Stimulated activated CD8-positive, alpha-beta memory T cell treated with anti-CD3 and anti-CD28 coated beads, Interleukin-4, amount 100 ng/mL, for 4 hours (primary cell): ENCODE data around the gene GPR25.

ENCODE experiments used
- DNase-seq, 2 donors: peaks; one replicate each; pipeline ENCODE4 v3.0.0-alpha.2; 2020; ENCODE audit warnings: low read depth in 2 of 2, low spot score in 1 of 2

Gene GPR25

GRCh38 chr1:200872446-200873115, at the start of gene GPR25:
GPR25 (plus strand) TSS chr1:200872981; CDS start chr1:200873038, 57 bp downstream.
- no peak for DNase-seq

GRCh38 chr1:200831091-200831490, 41.7 kb upstream of the GPR25 start:
- no peak for DNase-seq

- DNase-seq, result no peak
Measured at GRCh38 chr1:200834383-200834782, 38.4 kb upstream of the GPR25 start.

GRCh38 chr1:200836213-200836612, 36.6 kb upstream of the GPR25 start:
- no peak for DNase-seq

- no peak for DNase-seq
Measured at GRCh38 chr1:200837931-200838571, 34.7 kb upstream of the GPR25 start.

GRCh38 chr1:200838676-200839445, 33.9 kb upstream of the GPR25 start:
- no peak for DNase-seq

- DNase-seq, result no peak
Measured at GRCh38 chr1:200845360-200845759, 27.4 kb upstream of the GPR25 start.

GRCh38 chr1:200846398-200846797, 26.4 kb upstream of the GPR25 start:
- no peak for DNase-seq

- DNase-seq, result no peak
Measured at GRCh38 chr1:200849430-200849829, 23.4 kb upstream of the GPR25 start.

GRCh38 chr1:200850554-200850953, 22.2 kb upstream of the GPR25 start:
- no peak for DNase-seq

GRCh38 chr1:200856716-200857357, 15.9 kb upstream of the GPR25 start:
- no peak for DNase-seq

- no peak for DNase-seq
Measured at GRCh38 chr1:200857804-200858203, 15.0 kb upstream of the GPR25 start.

- no peak for DNase-seq
Measured at GRCh38 chr1:200861937-200862647, 10.7 kb upstream of the GPR25 start.

GRCh38 chr1:200862713-200863415, 9.9 kb upstream of the GPR25 start:
- DNase-seq, result no peak

GRCh38 chr1:200866116-200866515, 6.7 kb upstream of the GPR25 start:
- no peak for DNase-seq

- DNase-seq, result no peak
Measured at GRCh38 chr1:200866521-200866920, 6.3 kb upstream of the GPR25 start.

- DNase-seq, result no peak
Measured at GRCh38 chr1:200867018-200867811, 5.6 kb upstream of the GPR25 start.

- DNase-seq, result no peak
Measured at GRCh38 chr1:200869376-200869752, 3.4 kb upstream of the GPR25 start.

GRCh38 chr1:200869753-200870391, 2.9 kb upstream of the GPR25 start:
- DNase-seq, result no peak
